ENCODE measurements around the gene TRNP1. TPM values are rescaled to one million over a fixed set of nuclear protein-coding genes. Genes with fewer than 3 reads are reported as not detected.

TRNP1 gene
- total RNA-seq, 2 donors from 2014 or later: 14.3 to 21.2 TPM

DNA sequence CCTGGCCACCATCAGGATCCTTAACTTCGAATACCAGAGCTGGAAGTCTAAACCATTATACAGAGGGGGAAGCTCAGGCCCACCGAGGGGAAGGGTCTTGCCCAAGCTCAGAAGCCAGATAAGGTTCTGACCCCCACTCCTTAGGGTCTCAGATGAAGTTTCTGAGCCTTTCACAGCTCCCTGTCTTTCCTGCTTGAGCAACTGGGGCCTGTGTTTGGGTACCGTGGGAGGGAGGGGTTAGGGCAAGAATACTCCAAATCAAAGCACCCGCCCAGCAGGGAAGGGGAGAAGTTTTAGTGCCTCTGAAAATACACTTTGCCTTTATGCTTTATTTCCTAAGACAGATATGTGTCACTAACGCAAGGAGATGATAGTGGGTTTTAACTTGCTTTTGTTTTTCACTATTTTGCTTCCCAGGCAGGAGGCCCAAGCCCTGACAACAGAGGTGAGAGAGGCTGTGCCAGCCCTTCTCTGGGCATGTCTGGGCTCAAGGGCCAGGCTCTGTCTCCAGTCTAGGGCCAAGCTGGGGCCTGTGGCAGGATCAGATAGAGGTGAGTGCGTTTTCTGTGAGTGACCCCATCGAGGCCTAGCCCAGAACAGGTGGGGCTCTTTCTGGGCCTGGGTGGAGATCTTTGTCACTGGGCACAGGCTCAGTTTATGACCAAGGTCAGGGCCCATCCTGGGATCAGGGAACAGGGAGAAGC is 39.7 kb downstream of the TRNP1 start:
- no peaks in the 10 kb centered on the region for H3K36me3 ChIP-seq (ENCODE audit: control insufficient read depth, insufficient read depth, low read length)
- Mint-ChIP-seq H3K4me3 (no peak overlapping the region), H3K27ac (peak overlapping the region; percentile 71), H3K36me3 (ENCODE audit: low read depth) (no peaks in the 10 kb centered on the region), H3K4me1 (peaks cover 11% of the 10 kb centered on the region), H3K9me3 (no peaks in the 10 kb centered on the region), H3K27me3 (ENCODE audit: insufficient read depth) (no peaks in the 10 kb centered on the region)
- H3K9me3 ChIP-seq (ENCODE audit: control insufficient read depth, low read length): no peaks in the 10 kb centered on the region
- TF ChIP-seq, protein P1, sequence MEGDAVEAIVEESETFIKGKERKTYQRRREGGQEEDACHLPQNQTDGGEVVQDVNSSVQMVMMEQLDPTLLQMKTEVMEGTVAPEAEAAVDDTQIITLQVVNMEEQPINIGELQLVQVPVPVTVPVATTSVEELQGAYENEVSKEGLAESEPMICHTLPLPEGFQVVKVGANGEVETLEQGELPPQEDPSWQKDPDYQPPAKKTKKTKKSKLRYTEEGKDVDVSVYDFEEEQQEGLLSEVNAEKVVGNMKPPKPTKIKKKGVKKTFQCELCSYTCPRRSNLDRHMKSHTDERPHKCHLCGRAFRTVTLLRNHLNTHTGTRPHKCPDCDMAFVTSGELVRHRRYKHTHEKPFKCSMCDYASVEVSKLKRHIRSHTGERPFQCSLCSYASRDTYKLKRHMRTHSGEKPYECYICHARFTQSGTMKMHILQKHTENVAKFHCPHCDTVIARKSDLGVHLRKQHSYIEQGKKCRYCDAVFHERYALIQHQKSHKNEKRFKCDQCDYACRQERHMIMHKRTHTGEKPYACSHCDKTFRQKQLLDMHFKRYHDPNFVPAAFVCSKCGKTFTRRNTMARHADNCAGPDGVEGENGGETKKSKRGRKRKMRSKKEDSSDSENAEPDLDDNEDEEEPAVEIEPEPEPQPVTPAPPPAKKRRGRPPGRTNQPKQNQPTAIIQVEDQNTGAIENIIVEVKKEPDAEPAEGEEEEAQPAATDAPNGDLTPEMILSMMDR (conservative IDR thresholded peaks at IDR 0.05): no peak
- no peaks in the 10 kb centered on the region for H3K4me1 ChIP-seq (ENCODE audit: control insufficient read depth, insufficient read depth, low read length)
- no peak overlapping the region for H3K9ac ChIP-seq (ENCODE audit: extremely low read depth, low read length, poor library complexity, severe bottlenecking)
- no peak overlapping the region for H3K4me3 ChIP-seq (ENCODE audit: low read length)
- no peak overlapping the region for H3K27ac ChIP-seq (ENCODE audit: low read depth, low read length)
- H3K27me3 ChIP-seq (ENCODE audit: control insufficient read depth, insufficient read depth, low read length, poor library complexity, severe bottlenecking): no peaks in the 10 kb centered on the region
- WGBS, 2 experiments (ENCODE audit: insufficient coverage in 1 of 2, insufficient read length in 1 of 2): 77 to 86% methylated on average over 5 to 7 of the region's 7 CpGs
- peak; percentile 68 for DNase-seq

DNA sequence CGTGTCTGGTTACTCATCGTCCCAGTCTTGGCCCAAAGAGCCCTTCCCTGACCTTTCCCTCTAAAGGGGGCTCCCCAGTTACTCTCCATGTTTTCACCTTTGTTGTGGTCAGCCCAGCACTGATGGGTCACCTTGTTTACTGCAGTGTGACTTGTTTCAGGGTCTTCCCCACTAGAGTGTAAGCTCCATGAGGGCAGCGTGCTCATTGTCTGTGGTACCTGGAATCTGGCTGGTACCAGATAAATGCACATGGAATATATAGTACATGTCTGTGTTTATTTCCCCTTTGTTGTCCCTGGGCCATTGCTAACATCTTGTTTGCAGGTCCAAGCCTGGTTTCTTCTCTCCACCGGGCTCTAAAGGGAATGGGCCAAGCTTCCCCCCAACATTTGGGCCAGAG is 41.9 kb downstream of the TRNP1 start:
- Histone ChIP-seq H3K4me1 (ENCODE audit: control insufficient read depth, insufficient read depth, low read length) (no peaks in the 10 kb centered on the region), H3K27ac (ENCODE audit: low read depth, low read length) (no peak overlapping the region), H3K4me3 (ENCODE audit: low read length) (no peak overlapping the region), H3K9ac (ENCODE audit: extremely low read depth, low read length, poor library complexity, severe bottlenecking) (no peak overlapping the region), H3K36me3 (ENCODE audit: control insufficient read depth, insufficient read depth, low read length) (no peaks in the 10 kb centered on the region), H3K9me3 (ENCODE audit: control insufficient read depth, low read length) (no peaks in the 10 kb centered on the region), H3K27me3 (ENCODE audit: control insufficient read depth, insufficient read depth, low read length, poor library complexity, severe bottlenecking) (no peaks in the 10 kb centered on the region)
- DNase-seq: no peak
- TF ChIP-seq, protein P1 (conservative IDR thresholded peaks at IDR 0.05): no peak
- WGBS, 2 experiments (ENCODE audit: insufficient coverage in 1 of 2, insufficient read length in 1 of 2): 89 to 95% methylated on average over 3 to 4 of the region's 4 CpGs
- H3K4me3 Mint-ChIP-seq: no peak overlapping the region
- H3K9me3 Mint-ChIP-seq: no peaks in the 10 kb centered on the region
- H3K27me3 Mint-ChIP-seq (ENCODE audit: insufficient read depth): no peaks in the 10 kb centered on the region
- no peak overlapping the region for H3K27ac Mint-ChIP-seq
- H3K4me1 Mint-ChIP-seq: peaks cover 14% of the 10 kb centered on the region
- H3K36me3 Mint-ChIP-seq (ENCODE audit: low read depth): no peaks in the 10 kb centered on the region

DNA sequence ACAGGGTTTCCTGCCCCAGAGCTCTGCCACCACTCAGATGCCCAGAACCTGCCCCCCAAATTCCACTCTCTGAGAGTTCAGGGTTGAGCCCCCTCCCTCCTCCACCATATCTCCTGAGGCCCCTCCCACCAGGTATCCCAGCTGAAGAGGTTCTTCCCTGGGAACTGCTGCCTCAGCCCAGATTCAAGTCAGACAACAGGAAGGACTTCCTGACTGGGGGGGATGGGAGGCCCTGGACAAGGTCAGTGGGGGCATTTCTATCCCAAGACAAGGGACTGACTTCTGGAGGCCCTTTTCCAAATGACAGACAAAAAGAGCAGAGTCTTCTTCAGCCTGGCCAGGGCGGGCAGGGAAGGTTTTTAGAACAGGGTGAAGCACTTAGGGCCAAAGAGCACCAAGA is 43.2 kb downstream of the TRNP1 start:
- DNase-seq: no peak
- Histone ChIP-seq H3K27ac (ENCODE audit: low read depth, low read length) (no peak overlapping the region), H3K27me3 (ENCODE audit: control insufficient read depth, insufficient read depth, low read length, poor library complexity, severe bottlenecking) (no peaks in the 10 kb centered on the region), H3K36me3 (ENCODE audit: control insufficient read depth, insufficient read depth, low read length) (no peaks in the 10 kb centered on the region), H3K4me1 (ENCODE audit: control insufficient read depth, insufficient read depth, low read length) (no peaks in the 10 kb centered on the region), H3K9me3 (ENCODE audit: control insufficient read depth, low read length) (no peaks in the 10 kb centered on the region), H3K9ac (ENCODE audit: extremely low read depth, low read length, poor library complexity, severe bottlenecking) (no peak overlapping the region), H3K4me3 (ENCODE audit: low read length) (no peak overlapping the region)
- peaks cover 15% of the 10 kb centered on the region for H3K4me1 Mint-ChIP-seq
- 100% methylated on average over 1 of the region's 1 CpG; no CpG with 5 or more reads in 1 of the 2 experiments for WGBS, 2 experiments (ENCODE audit: insufficient coverage in 1 of 2, insufficient read length in 1 of 2)
- H3K27ac Mint-ChIP-seq: no peak overlapping the region
- TF ChIP-seq, protein P1 (conservative IDR thresholded peaks at IDR 0.05): no peak
- H3K4me3 Mint-ChIP-seq: no peak overlapping the region
- no peaks in the 10 kb centered on the region for H3K27me3 Mint-ChIP-seq (ENCODE audit: insufficient read depth)
- no peaks in the 10 kb centered on the region for H3K36me3 Mint-ChIP-seq (ENCODE audit: low read depth)
- no peaks in the 10 kb centered on the region for H3K9me3 Mint-ChIP-seq

Data from endodermal cell (in vitro differentiated cells).